GM19035 (cell line): ENCODE data around the gene LHX3.
"Not testable (repeated sequence)": the region's sequence is repeated elsewhere in the genome, so short reads cannot be mapped to it uniquely, and the experiment has no call there.

Source experiments
- ATAC-seq: cut with Tn5 transposase; IDR thresholded peaks from one replicate; pipeline ENCODE4 v1.9.1; 2021; ENCODE audit not compliant: unreplicated experiment

LHX3 gene

DNA sequence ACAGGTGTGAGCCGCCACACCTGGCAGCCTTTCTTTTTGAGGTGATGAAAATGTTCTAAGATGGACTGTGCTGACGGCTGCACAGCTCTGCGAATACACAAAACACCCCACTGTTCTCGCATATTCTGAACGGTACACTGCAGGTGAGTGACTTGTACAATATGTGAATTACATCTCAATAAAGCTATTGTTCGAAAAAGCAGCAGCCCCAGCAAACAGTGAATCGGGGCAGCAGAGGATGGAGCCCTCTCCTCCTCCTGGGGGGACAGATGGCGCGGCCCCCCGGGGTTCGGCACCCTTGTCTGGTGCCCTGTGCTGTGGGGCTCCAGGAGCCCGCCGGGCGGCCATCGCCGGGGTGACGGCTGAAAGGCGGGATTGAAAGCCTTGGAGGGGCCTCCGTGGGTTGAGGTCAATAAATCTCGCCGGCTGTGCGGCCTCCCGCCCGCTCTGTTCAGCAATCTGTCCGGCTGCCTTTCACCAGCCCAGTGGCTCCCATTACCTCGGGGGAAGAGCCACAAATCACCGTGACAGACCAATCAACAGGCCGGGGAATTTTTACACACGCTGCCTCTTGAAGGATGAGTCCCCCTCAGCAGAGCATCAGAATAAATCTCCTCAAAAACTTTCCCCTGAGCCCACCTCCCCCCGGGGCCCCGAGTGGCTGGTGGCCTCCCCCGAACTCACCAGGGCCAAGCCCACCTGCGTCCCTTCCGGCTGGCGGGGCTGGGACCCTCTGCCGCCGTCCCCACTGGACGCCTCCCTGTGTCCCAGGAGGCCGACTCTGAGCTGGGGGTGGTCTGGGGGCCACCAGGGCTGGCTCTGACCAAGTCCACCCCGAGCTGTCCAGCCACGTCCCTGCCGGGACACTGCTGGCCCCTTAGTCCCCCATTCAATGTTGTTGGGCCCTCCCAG lies 48.5 kb downstream of the LHX3 start:
- no peak for ATAC-seq

DNA sequence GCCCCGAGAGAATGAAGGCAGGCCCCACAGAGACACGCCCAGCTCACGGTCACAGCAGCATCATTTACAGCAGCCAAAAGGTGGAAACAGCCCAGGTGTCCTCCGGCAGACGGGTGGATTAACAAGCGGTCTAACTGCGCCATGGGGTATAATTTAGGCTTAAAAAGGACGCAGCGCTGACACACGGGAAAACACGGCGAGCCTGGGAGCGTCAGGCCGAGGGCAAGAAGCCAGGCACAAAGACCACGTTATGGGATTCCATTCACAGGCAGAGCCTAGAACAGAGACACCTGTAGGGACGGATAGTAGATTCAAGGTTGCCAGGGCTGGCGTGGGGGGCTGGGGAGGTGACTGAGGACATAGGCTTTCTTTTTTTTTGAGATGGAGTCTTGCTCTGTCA lies 49.4 kb downstream of the LHX3 start:
- no peak for ATAC-seq

DNA sequence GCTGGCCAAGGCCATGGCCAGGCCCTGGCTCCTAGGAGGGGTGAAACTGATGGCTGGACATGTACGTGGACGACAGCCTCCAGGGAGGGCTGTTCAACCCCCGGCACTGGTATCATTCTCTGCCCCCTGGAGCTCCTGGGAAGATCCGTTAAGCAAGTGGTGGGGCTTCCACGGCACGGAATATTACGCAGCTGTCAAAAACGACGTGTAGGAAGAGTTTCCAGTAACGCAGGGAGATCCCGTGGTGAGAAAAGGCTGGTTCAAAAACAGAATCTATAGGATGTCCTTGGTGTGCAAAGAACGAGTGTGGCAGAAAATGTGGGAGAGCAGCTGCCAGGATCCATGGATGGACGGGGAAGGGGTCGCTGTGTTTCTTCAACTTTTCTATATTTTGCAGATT lies 50.0 kb downstream of the LHX3 start:
- no peak for ATAC-seq

DNA sequence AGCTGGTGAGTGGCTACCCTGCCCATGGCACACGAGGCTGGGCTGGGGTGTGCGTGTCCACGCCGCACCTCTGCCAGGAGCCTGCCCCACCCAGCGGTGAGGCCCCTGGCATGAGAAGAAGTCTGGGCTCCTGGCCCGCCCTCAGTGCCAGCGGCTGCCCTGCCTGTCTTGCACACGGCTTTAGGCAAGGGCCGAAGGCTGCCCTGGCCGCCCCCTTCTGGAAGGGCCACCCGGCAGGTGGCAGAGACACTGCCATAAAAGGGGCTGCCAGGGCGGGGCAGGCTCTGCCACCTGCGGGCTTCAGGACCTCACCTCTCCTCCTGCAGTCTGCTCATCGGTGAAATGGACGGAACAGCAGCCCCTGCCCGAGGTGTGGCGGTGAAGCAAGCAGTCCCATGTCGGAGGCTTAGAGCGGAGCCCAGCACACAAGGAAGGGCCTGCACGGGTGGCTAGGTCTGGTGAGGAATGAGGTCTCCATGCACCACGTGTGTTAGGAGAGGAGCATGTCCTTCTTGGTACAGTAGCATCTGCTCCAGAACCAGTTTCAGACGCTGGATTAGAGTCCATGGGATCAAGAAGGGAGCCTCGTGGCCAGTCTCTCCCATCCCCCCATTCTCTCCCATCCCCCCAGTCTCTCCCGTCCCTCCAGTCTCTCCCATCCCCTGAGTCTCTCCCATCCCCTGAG lies 51.4 kb downstream of the LHX3 start:
- no peak for ATAC-seq

DNA sequence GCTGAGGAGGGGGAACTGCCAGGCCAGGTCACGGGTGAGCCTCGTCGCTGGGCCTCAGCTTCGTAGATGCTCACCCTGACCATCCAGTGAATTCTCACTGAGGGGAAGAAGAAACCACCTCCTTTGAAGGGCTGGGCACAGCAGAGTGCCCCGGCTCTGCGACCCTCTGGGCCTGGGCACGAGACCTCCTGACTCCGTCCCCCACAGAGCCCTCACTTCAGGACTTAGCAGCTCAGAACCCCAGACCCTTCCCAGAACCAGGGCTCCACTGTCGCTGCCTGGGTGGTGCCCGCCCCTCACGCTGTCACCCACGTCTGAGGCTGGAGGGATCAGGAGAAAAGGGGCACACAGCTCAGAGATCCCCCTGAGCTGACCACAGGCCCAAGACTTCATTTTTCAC lies 52.0 kb downstream of the LHX3 start:
- ATAC-seq, result no peak

DNA sequence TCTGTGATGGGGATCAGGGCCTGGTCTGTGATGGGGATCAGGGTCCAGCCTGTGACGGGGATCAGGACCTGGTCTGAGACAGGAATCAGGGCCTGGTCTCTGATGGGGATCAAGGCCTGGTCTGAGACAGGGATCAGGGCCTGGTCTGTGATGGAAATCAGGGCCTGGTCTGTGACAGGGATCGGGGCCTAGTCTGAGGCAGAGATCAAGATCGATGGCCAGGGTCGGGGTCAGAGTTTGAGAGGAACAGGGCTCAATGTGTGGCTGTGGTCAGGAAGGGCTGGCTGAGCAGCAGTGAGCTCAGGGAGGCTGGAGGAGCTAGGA lies 52.4 kb downstream of the LHX3 start:
- no peak for ATAC-seq

DNA sequence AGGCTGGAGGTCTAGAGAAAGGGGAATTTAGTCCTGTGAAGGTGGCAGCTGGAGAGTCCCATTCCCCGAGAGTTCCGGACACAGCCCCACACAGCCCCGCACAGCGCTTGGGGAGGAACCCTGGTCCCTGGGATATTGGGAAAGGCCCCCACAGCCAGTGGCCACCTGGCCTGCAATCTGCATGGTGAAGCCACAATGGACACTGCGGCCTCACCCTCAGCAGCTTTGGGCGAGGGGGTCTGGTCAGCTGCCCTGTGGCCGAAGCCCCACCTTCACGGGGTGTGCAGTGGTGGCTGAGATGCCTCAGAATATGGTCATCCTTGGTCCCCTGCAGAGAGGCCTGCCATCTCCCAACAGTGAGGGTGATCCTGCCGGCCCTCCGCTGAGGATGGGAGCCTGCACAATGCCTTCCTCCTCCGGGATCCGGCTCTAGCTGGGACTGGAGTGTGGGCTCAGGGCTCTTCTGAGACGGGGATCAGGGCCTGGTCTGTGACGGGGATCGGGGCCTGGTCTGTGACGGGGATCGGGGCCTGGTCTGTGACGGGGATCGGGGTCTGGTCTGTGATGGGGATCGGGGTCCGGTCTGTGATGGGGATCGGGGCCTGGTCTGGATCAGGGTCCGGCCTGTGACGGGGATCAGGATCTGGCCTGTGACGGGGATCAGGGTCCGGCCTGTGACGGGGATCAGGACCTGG lies 52.9 kb downstream of the LHX3 start:
- ATAC-seq, result no peak

DNA sequence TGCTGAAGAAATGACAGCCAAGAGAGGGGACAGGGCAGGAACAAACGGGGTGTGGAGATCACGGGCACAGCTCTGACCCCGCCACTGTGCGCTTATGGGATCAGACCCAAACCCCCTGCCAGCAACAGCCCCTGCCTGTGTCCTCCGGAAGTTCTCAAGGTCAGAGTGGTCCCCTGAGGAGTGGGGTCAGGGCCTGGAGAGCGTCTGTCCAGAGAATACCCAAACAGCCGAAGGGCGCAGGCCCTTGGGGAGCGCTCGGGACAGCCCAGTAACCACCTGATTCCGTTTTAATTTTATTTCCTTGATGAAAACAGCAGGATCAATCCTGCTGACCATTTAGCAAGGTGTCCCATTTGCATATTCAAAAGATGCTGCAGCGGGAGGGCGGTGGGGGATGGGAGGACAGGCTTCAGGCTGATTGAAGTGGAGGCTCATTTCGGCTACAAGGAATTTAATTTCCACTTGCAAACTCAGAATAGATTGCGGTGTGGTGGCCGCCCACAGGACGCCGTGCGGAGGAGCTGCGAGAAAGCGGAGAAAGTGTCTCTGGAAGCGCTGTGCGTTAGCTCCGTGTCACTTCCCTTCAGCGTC lies 53.6 kb downstream of the LHX3 start:
- ATAC-seq, result no peak

DNA sequence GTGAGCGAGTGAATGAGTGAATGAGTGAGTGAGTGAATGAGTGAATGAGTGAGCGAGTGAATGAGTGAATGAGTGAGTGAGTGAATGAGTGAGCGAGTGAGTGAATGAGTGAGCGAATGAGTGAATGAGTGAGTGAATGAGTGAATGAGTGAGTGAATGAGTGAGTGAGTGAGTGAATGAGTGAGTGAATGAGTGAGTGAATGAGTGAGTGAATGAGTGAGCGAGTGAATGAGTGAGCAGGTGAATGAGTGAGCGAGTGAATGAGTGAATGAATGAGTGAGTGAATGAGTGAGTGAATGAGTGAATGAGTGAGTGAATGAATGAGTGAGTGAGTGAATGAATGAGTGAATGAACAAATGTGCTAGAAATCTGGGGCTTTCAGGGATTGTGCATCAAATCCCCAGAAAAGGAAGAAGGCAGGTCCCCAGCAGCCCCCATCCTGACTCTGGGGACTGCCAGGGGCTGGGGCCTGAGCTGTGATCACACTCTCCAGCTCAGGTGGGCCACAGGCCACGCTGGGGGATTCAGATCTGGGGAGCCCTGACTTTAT lies 54.2 kb downstream of the LHX3 start:
- ATAC-seq, result not testable (repeated sequence)

DNA sequence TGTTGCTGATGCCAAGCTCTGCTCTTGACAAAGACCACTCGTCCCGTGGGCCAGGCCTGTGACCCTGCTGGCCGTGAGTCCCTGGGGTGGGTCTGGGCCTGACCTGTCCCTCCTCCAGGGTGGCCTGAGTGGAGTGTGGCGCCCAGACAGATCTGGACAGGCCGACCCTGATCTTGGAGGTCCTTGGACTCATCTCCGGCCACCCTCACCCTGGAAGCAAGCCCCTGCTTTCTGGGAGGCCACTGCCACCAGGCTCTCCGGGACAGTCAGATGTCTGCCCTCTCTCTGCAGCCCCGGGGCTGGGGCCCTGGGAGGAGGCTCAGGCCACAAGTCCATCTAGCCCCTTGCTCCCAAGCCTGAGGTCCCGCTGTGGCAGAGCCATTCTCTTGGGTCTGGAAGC lies 55.1 kb downstream of the LHX3 start:
- ATAC-seq, result no peak

DNA sequence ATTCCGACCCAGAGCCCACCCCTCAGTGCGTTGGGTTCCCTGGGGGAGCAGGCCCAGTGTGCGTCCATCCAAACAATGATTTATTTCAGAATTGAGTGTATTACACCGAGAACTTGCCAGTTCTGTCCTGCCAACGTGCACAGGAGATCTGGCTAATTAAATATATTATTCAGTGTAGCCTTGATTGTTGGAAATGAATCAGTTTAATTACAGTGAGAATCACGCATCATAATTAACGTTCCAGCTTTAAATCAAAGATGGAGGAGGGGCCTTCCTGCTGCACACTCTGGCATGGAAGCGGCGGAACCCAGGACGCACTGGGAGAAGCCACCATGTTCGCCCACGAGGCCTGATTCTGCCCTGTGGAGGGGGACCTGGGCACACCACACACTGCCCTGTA lies 55.6 kb downstream of the LHX3 start:
- ATAC-seq, result no peak

DNA sequence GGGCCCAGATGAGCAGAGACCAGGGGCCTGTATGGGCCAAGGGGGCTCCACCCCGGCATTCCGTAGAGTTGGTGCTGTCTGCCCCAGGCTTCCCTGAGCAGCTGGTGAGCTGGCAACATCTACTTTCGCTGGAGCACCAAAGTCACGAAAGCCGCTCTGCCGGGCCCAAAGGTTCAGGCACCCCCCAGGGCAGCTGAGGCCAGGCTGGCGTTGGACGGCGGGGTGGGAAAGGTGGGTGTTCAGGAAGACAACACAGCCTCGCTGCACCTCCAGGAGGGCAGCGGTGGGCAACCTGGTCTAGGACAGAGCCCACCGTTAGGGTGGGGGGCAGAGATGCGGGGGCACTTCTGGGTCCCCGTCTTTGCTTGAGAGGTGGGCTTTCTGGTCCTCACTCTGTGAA lies 56.2 kb downstream of the LHX3 start:
- no peak for ATAC-seq

DNA sequence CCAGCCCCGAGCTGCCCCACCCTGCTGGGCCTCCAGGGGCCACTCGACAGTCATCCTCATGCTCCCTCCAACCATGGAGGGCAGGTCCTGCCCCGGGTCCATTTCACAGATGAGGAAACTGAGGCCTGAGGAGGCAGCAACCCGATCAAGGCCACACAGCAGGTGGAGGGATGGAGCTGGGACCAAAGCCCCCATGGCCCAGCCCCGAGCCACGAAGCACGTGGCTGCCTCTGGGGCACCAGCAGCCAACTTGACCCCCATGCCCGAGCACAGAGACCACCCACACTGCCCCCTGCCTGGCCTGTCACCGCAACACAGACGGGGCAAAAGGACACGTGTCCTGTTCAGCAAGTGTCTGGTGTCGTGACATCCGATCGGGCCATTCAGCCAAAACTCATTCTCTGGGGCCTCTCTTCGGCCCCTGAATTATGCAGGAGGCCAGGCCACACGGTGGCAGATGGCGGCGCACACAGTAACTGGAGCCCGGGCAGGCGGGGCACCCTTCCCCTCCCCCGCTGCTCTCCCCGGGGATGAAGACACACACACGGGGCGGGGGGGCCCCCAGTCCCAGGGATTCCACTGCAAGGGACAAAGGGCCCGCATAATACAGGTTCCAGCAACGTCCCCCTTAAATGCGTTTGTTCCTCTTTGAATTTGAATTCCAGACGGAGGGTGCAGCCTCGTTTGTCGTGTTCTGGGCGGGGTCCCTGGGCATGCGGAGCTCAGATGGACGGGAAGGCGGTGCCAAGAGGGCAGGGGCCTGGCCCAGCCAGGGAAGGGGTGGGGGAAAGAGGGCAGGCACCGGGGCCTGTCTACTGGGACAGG lies 56.8 kb downstream of the LHX3 start:
- ATAC-seq, result no peak

DNA sequence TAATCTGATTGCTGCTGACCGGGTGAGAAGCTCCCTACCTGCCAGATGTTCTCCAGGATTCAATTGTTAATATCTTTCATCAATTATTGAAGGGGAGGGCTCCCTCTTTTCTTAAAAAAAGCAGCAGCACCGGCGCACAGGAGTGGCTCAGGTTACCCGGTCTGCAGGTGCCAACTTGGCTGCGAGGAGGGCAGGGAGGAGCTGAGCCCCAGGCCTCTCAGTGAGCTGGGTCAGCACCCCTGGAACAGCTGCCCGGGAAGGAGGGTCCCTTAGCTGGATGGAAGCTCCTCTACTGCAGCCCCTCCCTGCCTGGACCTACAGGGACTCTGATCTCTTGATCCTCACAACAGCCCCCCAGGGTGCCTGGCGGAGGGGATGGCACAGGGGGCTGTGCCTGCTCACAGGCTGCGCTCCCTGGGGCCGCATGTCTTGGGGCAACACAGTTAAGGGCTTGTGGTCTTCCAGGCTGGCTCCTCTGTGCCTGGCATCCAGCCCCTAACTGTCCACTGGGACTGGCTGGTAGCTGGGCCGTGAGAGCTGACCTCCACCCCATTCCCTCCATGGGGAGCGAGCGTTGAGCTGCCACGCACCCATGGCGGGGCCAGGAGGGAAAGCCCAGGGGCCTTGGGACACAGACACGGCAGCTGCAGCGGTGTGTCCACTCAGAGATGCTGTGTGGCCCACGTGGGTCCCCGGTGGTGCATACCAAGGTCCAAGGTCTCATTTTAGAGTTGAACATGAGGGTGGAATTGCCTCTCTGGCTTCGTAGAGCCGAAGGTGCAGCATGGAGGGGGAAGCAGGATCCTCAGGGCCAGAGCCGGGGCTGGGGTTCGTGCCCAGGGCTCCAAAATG lies 57.7 kb downstream of the LHX3 start:
- no peak for ATAC-seq
